ENCODE measurements around the gene SDK1.

GRCh38 chr7:4178416-4178815 is 877.4 kb downstream of the SDK1 start:
- no peak for TF ChIP-seq CTCF (IDR thresholded peaks at IDR 0.05; ENCODE audit: extremely low read depth in 1 of 2, insufficient read depth in 1 of 2, low read depth in 1 of 2, low read length in 2 of 2)
- no peak for TF ChIP-seq POLR2AphosphoS5 (IDR thresholded peaks at IDR 0.05; ENCODE audit: insufficient read depth, low read depth, low read length)
- TF ChIP-seq POLR2A (IDR thresholded peaks at IDR 0.05; ENCODE audit: low read depth, low read length), result no peak
- no peak for TF ChIP-seq JUN (IDR thresholded peaks at IDR 0.05; ENCODE audit: borderline replicate concordance, insufficient read depth, insufficient read length, low read depth)
- no peak for TF ChIP-seq GATA2 (IDR thresholded peaks at IDR 0.05; ENCODE audit: insufficient read depth, insufficient read length, low read depth, low read length)
- TF ChIP-seq FOS (IDR thresholded peaks at IDR 0.05; ENCODE audit: borderline replicate concordance, insufficient read depth, low read length), result no peak
- no peak for TF ChIP-seq EZH2 (IDR thresholded peaks at IDR 0.05; ENCODE audit: borderline replicate concordance, low read depth, low read length, severe bottlenecking)

Measured in endothelial cell of umbilical vein (primary cell).